ENCODE results near the gene FBXL2. TPM values are rescaled to one million over a fixed set of nuclear protein-coding genes. Genes with fewer than 3 reads are reported as not detected.

Gene FBXL2
- total RNA-seq, 2 experiments from 2014 or later: 0.06 TPM; not detected in 1

GRCh38 chr3:33317963-33318709 lies 40.9 kb downstream of the FBXL2 start:
- ChIA-PET POLR2A (no interaction called here), CTCF (ENCODE audit: unreplicated experiment) (no interaction called here)
- Histone ChIP-seq H3K27ac (ENCODE audit: low read depth, low read length, poor library complexity, severe bottlenecking) (no peak overlapping the region), H3K36me3 (ENCODE audit: insufficient read depth, low read length) (no peaks in the 10 kb centered on the region), H3K79me2 (ENCODE audit: insufficient read depth, low read depth, low read length) (no peaks in the 10 kb centered on the region), H4K20me1 (ENCODE audit: insufficient read depth, low read length) (no peaks in the 10 kb centered on the region), H3K4me1 (ENCODE audit: insufficient read depth, low read length, poor library complexity, severe bottlenecking) (no peaks in the 10 kb centered on the region), H3K4me3 (ENCODE audit: low read depth, low read length, poor library complexity, severe bottlenecking) (no peak overlapping the region), H3K9me2 (ENCODE audit: insufficient read depth, low read length) (no peaks in the 10 kb centered on the region), H2AFZ (ENCODE audit: low read length) (no peak overlapping the region), H3K9me3 (ENCODE audit: low read length) (no peaks in the 10 kb centered on the region), H3K4me2 (ENCODE audit: low read length) (no peak overlapping the region)
- no peak for TF ChIP-seq CTCF (conservative IDR thresholded peaks at IDR 0.05; ENCODE audit: low read length)
- TF ChIP-seq EZH2phosphoT487 (IDR thresholded peaks at IDR 0.05; ENCODE audit: borderline replicate concordance, low read depth, low read length): no peak
- no TSS peak for BruUV-seq (replicated peaks)
- DNase-seq (ENCODE audit: low spot score): no peak
- intact Hi-C loops (cut with micrococcal nuclease; ENCODE audit: unreplicated experiment): no loop called here

GRCh38 chr3:33318710-33319380 lies 41.6 kb downstream of the FBXL2 start:
- TF ChIP-seq EZH2phosphoT487 (IDR thresholded peaks at IDR 0.05; ENCODE audit: borderline replicate concordance, low read depth, low read length) (no peak), CTCF (conservative IDR thresholded peaks at IDR 0.05; ENCODE audit: low read length) (peak; percentile 40; the same call in 1 of the 2 replicates)
- POLR2A ChIA-PET: no interaction called here
- no peaks in the 10 kb centered on the region for H3K36me3 ChIP-seq (ENCODE audit: insufficient read depth, low read length)
- H3K9me2 ChIP-seq (ENCODE audit: insufficient read depth, low read length): no peaks in the 10 kb centered on the region
- intact Hi-C loops (cut with micrococcal nuclease; ENCODE audit: unreplicated experiment): no loop called here
- CTCF ChIA-PET (ENCODE audit: unreplicated experiment): no interaction called here
- no peaks in the 10 kb centered on the region for H4K20me1 ChIP-seq (ENCODE audit: insufficient read depth, low read length)
- H3K4me2 ChIP-seq (ENCODE audit: low read length): no peak overlapping the region
- no TSS peak for BruUV-seq (replicated peaks)
- H3K9me3 ChIP-seq (ENCODE audit: low read length): no peaks in the 10 kb centered on the region
- no peaks in the 10 kb centered on the region for H3K4me1 ChIP-seq (ENCODE audit: insufficient read depth, low read length, poor library complexity, severe bottlenecking)
- no peak overlapping the region for H3K27ac ChIP-seq (ENCODE audit: low read depth, low read length, poor library complexity, severe bottlenecking)
- no peaks in the 10 kb centered on the region for H3K79me2 ChIP-seq (ENCODE audit: insufficient read depth, low read depth, low read length)
- peak; percentile 3 for DNase-seq (ENCODE audit: low spot score)
- H3K4me3 ChIP-seq (ENCODE audit: low read depth, low read length, poor library complexity, severe bottlenecking): no peak overlapping the region
- no peak overlapping the region for H2AFZ ChIP-seq (ENCODE audit: low read length)

- ChIA-PET CTCF (ENCODE audit: unreplicated experiment) (no interaction called here), POLR2A (interaction anchor here (0.6 kb wide), 1 partner anchor 217 kb away, joined by 3 read pairs; no protein-coding TSS in a partner anchor)
- no peak for DNase-seq (ENCODE audit: low spot score)
- no peaks in the 10 kb centered on the region for H3K9me3 ChIP-seq (ENCODE audit: low read length)
- no peak overlapping the region for H2AFZ ChIP-seq (ENCODE audit: low read length)
- H3K4me1 ChIP-seq (ENCODE audit: insufficient read depth, low read length, poor library complexity, severe bottlenecking): no peaks in the 10 kb centered on the region
- no peak overlapping the region for H3K4me2 ChIP-seq (ENCODE audit: low read length)
- H4K20me1 ChIP-seq (ENCODE audit: insufficient read depth, low read length): no peaks in the 10 kb centered on the region
- H3K79me2 ChIP-seq (ENCODE audit: insufficient read depth, low read depth, low read length): no peaks in the 10 kb centered on the region
- BruUV-seq (replicated peaks): no TSS peak
- H3K4me3 ChIP-seq (ENCODE audit: low read depth, low read length, poor library complexity, severe bottlenecking): no peak overlapping the region
- H3K36me3 ChIP-seq (ENCODE audit: insufficient read depth, low read length): no peaks in the 10 kb centered on the region
- no peak overlapping the region for H3K27ac ChIP-seq (ENCODE audit: low read depth, low read length, poor library complexity, severe bottlenecking)
- H3K9me2 ChIP-seq (ENCODE audit: insufficient read depth, low read length): no peaks in the 10 kb centered on the region
- intact Hi-C loops (cut with micrococcal nuclease; ENCODE audit: unreplicated experiment): no loop called here
- TF ChIP-seq CTCF (conservative IDR thresholded peaks at IDR 0.05; ENCODE audit: low read length): no peak
Observed at GRCh38 chr3:33322412-33322811, 45.2 kb downstream of the FBXL2 start.

All from OCI-LY7 (cell line).